ENCODE data around the gene RACGAP1. TPM values are rescaled to one million over a fixed set of nuclear protein-coding genes. Genes with fewer than 3 reads are reported as not detected.

Gene RACGAP1
- total RNA-seq, 6 experiments from 2014 or later: 52.6 to 119 (median 104) TPM

- no peak overlapping the region for H3K4me3 Mint-ChIP-seq
- no peak for TF ChIP-seq CTCF (IDR thresholded peaks at IDR 0.05)
- no peak for DNase-seq
- peaks cover 4% of the 10 kb centered on the region for H3K27me3 Mint-ChIP-seq (ENCODE audit: insufficient read depth)
- H3K9me3 Mint-ChIP-seq: no peaks in the 10 kb centered on the region
- H3K27ac Mint-ChIP-seq: no peak overlapping the region
- no peaks in the 10 kb centered on the region for H3K36me3 Mint-ChIP-seq (ENCODE audit: low read depth)
- H3K4me1 Mint-ChIP-seq (ENCODE audit: low read depth): no peaks in the 10 kb centered on the region
These were observed 85.6 kb downstream of the RACGAP1 start for GRCh38 chr12:49939707-49940106.

GRCh38 chr12:49939307-49939706, 86.0 kb downstream of the RACGAP1 start:
- H3K27me3 Mint-ChIP-seq (ENCODE audit: insufficient read depth): peaks cover 4% of the 10 kb centered on the region
- TF ChIP-seq CTCF (IDR thresholded peaks at IDR 0.05): no peak
- no peaks in the 10 kb centered on the region for H3K9me3 Mint-ChIP-seq
- DNase-seq: no peak
- H3K36me3 Mint-ChIP-seq (ENCODE audit: low read depth): no peaks in the 10 kb centered on the region
- no peak overlapping the region for H3K4me3 Mint-ChIP-seq
- H3K27ac Mint-ChIP-seq: no peak overlapping the region
- no peaks in the 10 kb centered on the region for H3K4me1 Mint-ChIP-seq (ENCODE audit: low read depth)

Other genes starting within 250 kb of the RACGAP1 start
- gene NCKAP5L, start 197.1 kb downstream of the RACGAP1 start, total RNA-seq (2021; fragmentation: NEBNext Ultra II Directional; extraction: Animal tissue kit (Norgen Biotek cat#: 25700)): 10 to 100 TPM; 24.4 to 37.5 (median 25.0) TPM
- gene BCDIN3D, start 182.4 kb downstream of the RACGAP1 start, total RNA-seq (2021; fragmentation: NEBNext Ultra II Directional; extraction: Animal tissue kit (Norgen Biotek cat#: 25700)): 1 to 10 TPM; 1.5 to 2.9 (median 2.0) TPM
- gene FAIM2, start 121.6 kb downstream of the RACGAP1 start, total RNA-seq (2021; fragmentation: NEBNext Ultra II Directional; extraction: Animal tissue kit (Norgen Biotek cat#: 25700)): 1 to 10 TPM in 4 of 6 experiments, under 1 TPM in 2; 0.24 to 1.1 (median 1.1) TPM
- not detected for gene AQP2, start 74.8 kb downstream of the RACGAP1 start, total RNA-seq (2021; fragmentation: NEBNext Ultra II Directional; extraction: Animal tissue kit (Norgen Biotek cat#: 25700))
- gene AQP5, start 63.6 kb downstream of the RACGAP1 start, total RNA-seq (2021; fragmentation: NEBNext Ultra II Directional; extraction: Animal tissue kit (Norgen Biotek cat#: 25700)): not detected
- not detected for gene AQP6, start 52.5 kb downstream of the RACGAP1 start, total RNA-seq (2021; fragmentation: NEBNext Ultra II Directional; extraction: Animal tissue kit (Norgen Biotek cat#: 25700))
- gene ASIC1, start 32.1 kb upstream of the RACGAP1 start, total RNA-seq (2021; fragmentation: NEBNext Ultra II Directional; extraction: Animal tissue kit (Norgen Biotek cat#: 25700)): 1 to 10 TPM; 1.3 to 2.4 (median 1.6) TPM
- gene SMARCD1, start 59.8 kb upstream of the RACGAP1 start, total RNA-seq (2021; fragmentation: NEBNext Ultra II Directional; extraction: Animal tissue kit (Norgen Biotek cat#: 25700)): 10 to 100 TPM; 37.6 to 59.1 (median 44.2) TPM
- gene GPD1, start 78.5 kb upstream of the RACGAP1 start, total RNA-seq (2021; fragmentation: NEBNext Ultra II Directional; extraction: Animal tissue kit (Norgen Biotek cat#: 25700)): under 1 TPM in 1 of 6 experiments, not detected in 5; 0.20 TPM
- gene COX14, start 86.7 kb upstream of the RACGAP1 start, total RNA-seq (2021; fragmentation: NEBNext Ultra II Directional; extraction: Animal tissue kit (Norgen Biotek cat#: 25700)): 10 to 100 TPM; 44.4 to 77.8 (median 53.4) TPM
- gene CERS5, start 141.9 kb upstream of the RACGAP1 start, total RNA-seq (2021; fragmentation: NEBNext Ultra II Directional; extraction: Animal tissue kit (Norgen Biotek cat#: 25700)): 10 to 100 TPM; 48.0 to 69.3 (median 60.3) TPM

Measured in HFFc6 (cell line).